HG03025 (cell line): ENCODE data around the gene ABCA13.

Experiments used
- ATAC-seq: cut with Tn5 transposase; IDR thresholded peaks from one replicate; pipeline ENCODE4 v1.9.1; 2021; ENCODE audit warnings: mild to moderate bottlenecking, moderate library complexity; ENCODE audit not compliant: unreplicated experiment, low FRiP score

ABCA13 gene

DNA sequence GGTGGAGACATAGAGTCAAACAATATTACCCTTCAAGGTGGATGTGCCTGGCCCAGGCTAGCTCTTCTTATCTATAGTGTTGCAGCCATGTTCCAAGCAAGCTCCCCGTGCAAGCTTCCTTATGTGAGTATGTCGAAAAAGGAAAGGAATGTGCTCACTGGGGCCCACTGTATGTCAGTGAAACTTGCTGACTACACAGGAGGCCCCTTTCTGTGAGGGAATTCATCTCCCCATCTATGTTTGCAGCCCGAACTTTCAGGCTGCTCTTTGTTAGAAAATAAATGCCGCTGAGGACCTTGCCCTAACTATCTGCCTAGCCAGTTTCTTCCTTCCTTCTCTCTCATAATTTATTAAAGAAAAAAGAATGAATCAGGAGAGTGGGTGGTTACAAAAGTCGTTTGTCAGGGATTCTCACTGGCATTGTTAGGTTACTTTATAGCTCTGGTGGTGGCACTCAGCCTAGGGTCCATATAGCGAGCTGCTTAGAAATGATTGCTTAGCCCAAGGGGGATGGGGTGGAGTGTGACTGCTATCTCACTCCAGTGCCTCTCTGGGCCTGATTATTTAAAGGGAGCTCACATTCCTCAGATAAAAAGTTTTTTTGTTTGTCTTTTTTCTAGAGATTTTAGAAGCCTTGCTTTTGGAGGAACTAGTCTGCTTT is 302.1 kb downstream of the ABCA13 start:
- ATAC-seq = no peak

- no peak for ATAC-seq
Observed at GRCh38 chr7:48481235-48481634, 310.0 kb downstream of the ABCA13 start.

DNA sequence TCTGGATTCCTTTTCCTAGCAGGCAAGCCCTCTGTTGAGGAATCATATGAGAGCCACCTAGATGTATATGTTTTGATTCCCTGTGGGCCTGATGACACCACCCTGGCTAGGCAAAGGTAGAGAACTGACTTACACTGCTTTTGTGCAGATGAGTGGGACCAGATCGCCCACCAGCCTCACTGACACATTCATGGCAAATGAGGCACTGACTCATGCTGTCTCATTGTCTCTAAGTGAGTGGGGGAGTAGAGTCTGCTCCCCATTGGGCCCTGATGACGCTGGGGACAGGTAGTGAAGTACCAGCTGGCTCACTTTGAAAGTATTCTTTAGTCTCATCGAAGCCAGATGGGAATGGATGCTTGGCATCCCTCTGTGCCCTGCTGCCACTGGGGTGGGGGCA is 326.3 kb downstream of the ABCA13 start:
- no peak for ATAC-seq

GRCh38 chr7:48502021-48502420 is 330.8 kb downstream of the ABCA13 start:
- ATAC-seq = no peak

- ATAC-seq = no peak
Observed at GRCh38 chr7:48505051-48505450, 333.8 kb downstream of the ABCA13 start.

- ATAC-seq = no peak
Observed at GRCh38 chr7:48505466-48505865, 334.2 kb downstream of the ABCA13 start.

GRCh38 chr7:48506569-48506968 is 335.3 kb downstream of the ABCA13 start:
- ATAC-seq = no peak

GRCh38 chr7:48511080-48511479 is 339.8 kb downstream of the ABCA13 start:
- no peak for ATAC-seq

GRCh38 chr7:48512892-48513291 is 341.6 kb downstream of the ABCA13 start:
- no peak for ATAC-seq

- ATAC-seq = no peak
Observed at GRCh38 chr7:48515171-48515570, 343.9 kb downstream of the ABCA13 start.

GRCh38 chr7:48518092-48518491 is 346.8 kb downstream of the ABCA13 start:
- ATAC-seq = no peak

GRCh38 chr7:48522692-48523091 is 351.4 kb downstream of the ABCA13 start:
- no peak for ATAC-seq

GRCh38 chr7:48525736-48526732 is 354.8 kb downstream of the ABCA13 start:
- ATAC-seq = no peak

- no peak for ATAC-seq
Observed at GRCh38 chr7:48528646-48529045, 357.4 kb downstream of the ABCA13 start.

- ATAC-seq = no peak
Observed at GRCh38 chr7:48537561-48537960, 366.3 kb downstream of the ABCA13 start.

DNA sequence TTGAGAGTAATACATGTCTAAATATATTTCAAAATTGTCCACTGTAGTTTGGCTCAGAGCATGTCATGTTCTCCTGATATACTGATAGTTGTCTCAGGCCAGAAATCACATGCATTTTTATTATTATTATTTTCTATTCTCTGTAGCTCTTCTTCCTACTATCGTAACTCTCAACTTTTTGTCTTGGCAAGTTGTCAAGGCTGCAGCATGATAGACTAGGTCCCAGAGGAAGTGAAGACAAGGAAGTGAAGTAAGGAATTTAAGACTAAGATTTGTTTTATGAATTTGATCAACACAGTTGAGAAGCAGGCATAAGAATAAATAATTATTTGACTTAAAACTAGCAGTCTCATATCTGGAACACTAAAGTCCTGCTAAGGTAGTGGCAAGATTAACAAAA is 369.5 kb downstream of the ABCA13 start:
- ATAC-seq = no peak

DNA sequence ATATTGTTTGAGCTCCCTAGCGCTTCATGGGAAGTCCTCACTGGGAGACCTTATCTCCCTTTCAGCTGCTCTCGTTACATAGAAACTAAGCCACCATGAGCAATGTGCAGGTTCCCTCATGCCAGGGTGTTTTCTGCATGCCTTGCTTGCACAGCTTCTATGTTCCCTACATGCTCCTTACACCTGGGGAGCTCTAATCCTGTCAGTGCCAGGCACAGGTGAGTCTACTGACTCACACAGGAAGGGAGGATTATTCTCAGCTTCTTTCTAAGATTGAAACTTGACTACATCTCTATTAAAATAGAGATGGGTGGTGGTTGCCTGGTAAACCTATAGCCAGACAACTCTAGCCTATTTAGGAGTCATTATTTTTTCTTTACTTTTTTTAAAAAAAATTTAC is 377.4 kb downstream of the ABCA13 start:
- ATAC-seq = no peak

DNA sequence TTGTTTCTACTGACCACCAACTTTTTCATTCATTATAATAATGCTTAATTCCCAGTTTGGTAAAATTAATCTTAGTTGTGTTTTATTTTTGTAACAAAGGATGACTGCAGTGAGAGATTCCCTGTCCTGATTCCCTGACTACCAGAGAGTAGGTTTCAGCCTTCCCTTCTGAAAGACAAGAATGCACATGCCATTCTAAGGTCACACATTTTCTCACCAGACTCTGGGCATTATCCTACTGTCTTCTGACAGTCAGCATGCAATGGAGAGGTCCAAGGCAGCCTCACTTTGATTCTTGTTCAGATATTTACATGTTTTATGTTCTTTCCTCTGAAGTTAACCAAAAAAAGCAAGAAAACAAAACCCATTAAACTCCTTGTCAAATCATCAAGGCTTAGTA is 380.4 kb downstream of the ABCA13 start:
- ATAC-seq = no peak

- no peak for ATAC-seq
Observed at GRCh38 chr7:48563334-48563733, 392.1 kb downstream of the ABCA13 start.

DNA sequence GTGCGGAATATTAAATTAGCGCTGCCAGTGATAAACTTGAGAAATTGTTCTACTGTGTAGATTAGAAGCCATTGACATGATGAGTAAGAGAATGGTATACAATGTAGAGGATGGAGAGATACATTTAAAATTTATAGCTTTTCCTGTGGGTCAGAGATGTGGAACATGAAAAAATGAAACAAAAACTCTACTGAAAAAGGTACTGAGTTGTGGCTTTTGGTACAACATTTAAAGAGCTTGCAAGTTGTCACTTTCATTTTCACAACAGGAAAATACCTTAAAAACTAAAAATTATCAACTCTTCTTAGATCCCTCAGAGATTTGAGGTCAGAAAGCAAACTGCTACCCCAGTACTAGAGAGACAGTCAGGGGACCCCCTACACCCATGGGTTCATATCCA is 404.3 kb downstream of the ABCA13 start:
- ATAC-seq = no peak

DNA sequence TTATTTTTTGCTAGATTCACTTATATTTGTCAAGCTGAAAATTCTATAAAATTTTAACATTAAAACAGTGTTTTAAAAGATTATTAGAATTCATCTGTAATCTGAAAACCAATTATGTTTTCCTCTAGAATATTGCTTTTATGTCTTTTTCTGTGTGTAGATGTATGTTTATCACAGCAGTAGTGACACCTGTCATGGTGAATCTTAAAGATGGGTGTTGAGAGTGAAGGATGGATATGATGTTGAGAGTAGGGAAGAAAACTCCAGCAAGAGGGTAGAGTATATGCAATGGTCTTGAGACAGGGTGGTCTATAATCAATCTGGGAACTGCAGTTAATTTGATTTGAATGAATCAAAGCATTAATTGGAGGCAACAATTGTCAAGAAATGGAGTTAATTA is 416.2 kb downstream of the ABCA13 start:
- no peak for ATAC-seq

- ATAC-seq = no peak
Observed at GRCh38 chr7:48594349-48594748, 423.1 kb downstream of the ABCA13 start.
